Naive thymus-derived CD4-positive, alpha-beta T cell (primary cell): ENCODE data around the gene MED10. TPM values are rescaled to one million over a fixed set of nuclear protein-coding genes. Genes with fewer than 3 reads are reported as not detected.
A peak's percentile ranks its signal among the peaks of the same experiment; 100 is the strongest.
"Not testable (repeated sequence)": the region's sequence is repeated elsewhere in the genome, so short reads cannot be mapped to it uniquely, and the experiment has no call there.

Experiments
- ATAC-seq: fragments of 150-1000 bp; cut with Tn5 transposase; 2 replicates; pipeline ENCODE4 v1.10.0; 2021; ENCODE audit warnings: mild to moderate bottlenecking, moderate library complexity
- CTCF ChIA-PET: fragments of 350-600 bp; sonication (Branson Sonifier 250); formaldehyde crosslinking; loops from one replicate; lab custom pipeline; 2021; ENCODE audit warnings: antibody characterized with exemption; lab: Charles Lee
- POLR2A ChIA-PET: fragments of 350-600 bp; sonication (Branson Sonifier 250); formaldehyde crosslinking; loops from one replicate; lab custom pipeline; 2021; ENCODE audit warnings: antibody characterized with exemption, inconsistent platforms; lab: Charles Lee
- DNase-seq, 9 donors: peaks; one replicate each; pipeline versions ENCODE4 v3.0.0 to v3.0.0-alpha.2; 2020 to 2022; ENCODE audit warnings: mixed read lengths in 1 of 9
- H3K27ac ChIP-seq: one replicate; pipeline ENCODE4 v1.7.0; 2013; ENCODE audit warnings: mild to moderate bottlenecking, low read depth, low read length, moderate library complexity
- H3K27me3 ChIP-seq, 2 donors: one replicate each; pipeline ENCODE4 v1.7.0; 2013; ENCODE audit warnings: low read length in 2 of 2, mild to moderate bottlenecking in 2 of 2, moderate library complexity in 2 of 2; ENCODE audit not compliant: control insufficient read depth in 2 of 2, insufficient read depth in 2 of 2
- H3K36me3 ChIP-seq, 3 experiments: 1 replicate in 2 of 3; 2 replicates in 1 of 3; pipeline ENCODE4 v1.7.0; 2013; ENCODE audit warnings: low read length in 3 of 3, mild to moderate bottlenecking in 3 of 3, moderate library complexity in 1 of 3; ENCODE audit not compliant: insufficient read depth in 3 of 3, control insufficient read depth in 2 of 3
- H3K4me1 ChIP-seq, 2 donors: one replicate each; pipeline ENCODE4 v1.7.0; 2013; ENCODE audit warnings: low read length in 2 of 2, mild to moderate bottlenecking in 2 of 2, moderate library complexity in 1 of 2; ENCODE audit not compliant: control insufficient read depth in 2 of 2, insufficient read depth in 2 of 2
- H3K4me3 ChIP-seq: 2 replicates; pipeline ENCODE4 v1.7.0; 2013; ENCODE audit warnings: mild to moderate bottlenecking, low read length
- H3K9me3 ChIP-seq, 3 experiments: 1 replicate in 2 of 3; 2 replicates in 1 of 3; pipeline ENCODE4 v1.7.0; 2013; ENCODE audit warnings: low read length in 3 of 3; ENCODE audit not compliant: control insufficient read depth in 2 of 3
- H3K27ac Mint-ChIP-seq, 9 donors: one replicate each; pipeline ENCODE4 v1.8.0; 2020 to 2022; ENCODE audit warnings: mixed read lengths in 9 of 9, mild to moderate bottlenecking in 8 of 9, moderate library complexity in 5 of 9, inconsistent platforms in 2 of 9
- H3K27me3 Mint-ChIP-seq, 5 donors: one replicate each; pipeline ENCODE4 v1.8.0; 2021 to 2022; ENCODE audit warnings: mixed read lengths in 5 of 5, mild to moderate bottlenecking in 1 of 5
- H3K36me3 Mint-ChIP-seq, 5 donors: one replicate each; pipeline ENCODE4 v1.8.0; 2020 to 2022; ENCODE audit warnings: mixed read lengths in 5 of 5, mild to moderate bottlenecking in 3 of 5, inconsistent platforms in 1 of 5
- H3K4me1 Mint-ChIP-seq, 7 donors: one replicate each; pipeline ENCODE4 v1.8.0; 2020 to 2022; ENCODE audit warnings: mixed read lengths in 7 of 7, mild to moderate bottlenecking in 3 of 7, inconsistent platforms in 1 of 7
- H3K4me3 Mint-ChIP-seq, 10 donors: one replicate each; pipeline ENCODE4 v1.8.0; 2020 to 2022; ENCODE audit warnings: mild to moderate bottlenecking in 10 of 10, mixed read lengths in 10 of 10, moderate library complexity in 6 of 10, inconsistent platforms in 2 of 10
- H3K9me3 Mint-ChIP-seq, 11 donors: one replicate each; pipeline ENCODE4 v1.8.0; 2020 to 2022; ENCODE audit warnings: mixed read lengths in 11 of 11, mild to moderate bottlenecking in 4 of 11, inconsistent platforms in 1 of 11, moderate library complexity in 1 of 11
- intact Hi-C, 2 donors: fragments of 100-400 bp; cut with micrococcal nuclease; formaldehyde crosslinking; loops; one replicate each; pipeline ENCODE4 v1.15.1; 2023
- polyA plus RNA-seq, 2 donors: library from polyadenylated mRNA; unstranded; fragments of 300-500 nt; fragmentation: Illumina TruSeq; gene quantifications; one replicate each; pipeline ENCODE4 v1.2.3, GENCODE V29; 2021
- total RNA-seq, 6 experiments: library from RNA in 5 of 6; stranded (reverse) in 5 of 6; gene quantifications; 1 replicate in 5 of 6; 2 replicates in 1 of 6; pipeline ENCODE4 v1.2.3 and lab custom pipeline; 2021 to 2026

MED10 gene
- total and polyA plus RNA-seq, 7 experiments from 2014 or later = 46.0 to 121 (median 62.2) TPM

GRCh38 chr5:6357817-6358433 lies 20.4 kb downstream of the MED10 start:
- peaks cover 4 to 23% of the 10 kb centered on the region in 2 donors for H3K4me1 ChIP-seq
- ATAC-seq, H3K9me3 ChIP-seq, H3K27me3 Mint-ChIP-seq, intact Hi-C loops, H3K27ac ChIP-seq, H3K4me3 ChIP-seq, H3K36me3 ChIP-seq, H3K9me3 Mint-ChIP-seq, H3K4me3 Mint-ChIP-seq, H3K27me3 ChIP-seq, CTCF ChIA-PET, DNase-seq: not testable (repeated sequence)
- H3K4me1 Mint-ChIP-seq = peaks cover 8 to 42% (median 30%) of the 10 kb centered on the region in 7 donors
- H3K27ac Mint-ChIP-seq = peak overlapping the region in 4 of 9 donors; percentile 32 to 80 (median 68)
- POLR2A ChIA-PET = interaction anchor here (0.7 kb wide), 1 partner anchor 10 kb away, joined by 3 read pairs; no protein-coding TSS in a partner anchor
- peaks cover 0 to 23% (median 14%) of the 10 kb centered on the region in 5 donors for H3K36me3 Mint-ChIP-seq

GRCh38 chr5:6356578-6357164 lies 21.7 kb downstream of the MED10 start:
- Mint-ChIP-seq H3K9me3 (peaks cover 0 to 4% (median 0%) of the 10 kb centered on the region in 11 donors), H3K4me3 (no peak overlapping the region), H3K27me3 (no peaks in the 10 kb centered on the region), H3K27ac (peak overlapping the region in 1 of 9 donors; percentile 28), H3K36me3 (peaks cover 0 to 19% (median 7%) of the 10 kb centered on the region in 5 donors), H3K4me1 (peaks cover 6 to 43% (median 31%) of the 10 kb centered on the region in 7 donors)
- ChIA-PET POLR2A (no interaction called here), CTCF (no interaction called here)
- Histone ChIP-seq H3K27me3 (no peaks in the 10 kb centered on the region), H3K9me3 (no peaks in the 10 kb centered on the region), H3K4me1 (peaks cover 4 to 23% of the 10 kb centered on the region in 2 donors), H3K4me3 (no peak overlapping the region), H3K36me3 (no peaks in the 10 kb centered on the region), H3K27ac (no peak overlapping the region)
- intact Hi-C loops = no loop called here
- DNase-seq (no peak), ATAC-seq (no peak)

- H3K27me3 ChIP-seq = no peaks in the 10 kb centered on the region
- peak overlapping the region in 2 of 9 donors; percentile 55 to 56 for H3K27ac Mint-ChIP-seq
- no peak overlapping the region for H3K27ac ChIP-seq
- H3K9me3 ChIP-seq = no peaks in the 10 kb centered on the region
- H3K36me3 Mint-ChIP-seq = peaks cover 0 to 18% (median 7%) of the 10 kb centered on the region in 5 donors
- H3K36me3 ChIP-seq = no peaks in the 10 kb centered on the region
- no peak overlapping the region for H3K4me3 ChIP-seq
- peaks cover 0 to 4% (median 0%) of the 10 kb centered on the region in 11 donors for H3K9me3 Mint-ChIP-seq
- ChIA-PET CTCF (interaction anchor here (0.7 kb wide), 1 partner anchor 278 kb away, joined by 3 read pairs; the partner anchor contains the start of genes NSUN2 and SRD5A1), POLR2A (no interaction called here)
- no peak for ATAC-seq
- no peak for DNase-seq
- peaks cover 6 to 36% (median 22%) of the 10 kb centered on the region in 7 donors for H3K4me1 Mint-ChIP-seq
- H3K4me1 ChIP-seq = peaks cover 3 to 9% of the 10 kb centered on the region in 2 donors
- peaks cover 0 to 3% (median 0%) of the 10 kb centered on the region in 5 donors for H3K27me3 Mint-ChIP-seq
- intact Hi-C loops = no loop called here
- no peak overlapping the region for H3K4me3 Mint-ChIP-seq
Observed at GRCh38 chr5:6355294-6355693, 23.1 kb downstream of the MED10 start.

- intact Hi-C loops = no loop called here
- Mint-ChIP-seq H3K9me3 (peaks cover 0 to 4% (median 0%) of the 10 kb centered on the region in 11 donors), H3K4me3 (no peak overlapping the region), H3K4me1 (peaks cover 3 to 31% (median 17%) of the 10 kb centered on the region in 7 donors), H3K36me3 (peaks cover 0 to 15% (median 7%) of the 10 kb centered on the region in 5 donors), H3K27ac (peak overlapping the region in 4 of 9 donors; percentile 13 to 78 (median 50)), H3K27me3 (peaks cover 0 to 3% (median 0%) of the 10 kb centered on the region in 5 donors)
- ChIA-PET POLR2A (no interaction called here), CTCF (no interaction called here)
- Histone ChIP-seq H3K36me3 (no peaks in the 10 kb centered on the region), H3K4me1 (peaks cover 0 to 5% of the 10 kb centered on the region in 2 donors), H3K4me3 (no peak overlapping the region), H3K27me3 (no peaks in the 10 kb centered on the region), H3K9me3 (no peaks in the 10 kb centered on the region), H3K27ac (no peak overlapping the region)
- ATAC-seq = no peak
- no peak for DNase-seq
Observed at GRCh38 chr5:6354848-6355247, 23.5 kb downstream of the MED10 start.

GRCh38 chr5:6353602-6354302 lies 24.6 kb downstream of the MED10 start:
- Histone ChIP-seq H3K4me3 (no peak overlapping the region), H3K9me3 (no peaks in the 10 kb centered on the region), H3K36me3 (no peaks in the 10 kb centered on the region), H3K27me3 (no peaks in the 10 kb centered on the region), H3K27ac (no peak overlapping the region), H3K4me1 (no peaks in the 10 kb centered on the region)
- ChIA-PET CTCF (no interaction called here), POLR2A (no interaction called here)
- DNase-seq = no peak
- ATAC-seq = no peak
- peak overlapping the region in 3 of 9 donors; percentile 11 to 63 (median 29) for H3K27ac Mint-ChIP-seq
- intact Hi-C loops = no loop called here
- H3K4me3 Mint-ChIP-seq = no peak overlapping the region
- peaks cover 0 to 20% (median 10%) of the 10 kb centered on the region in 7 donors for H3K4me1 Mint-ChIP-seq
- peaks cover 0 to 4% (median 0%) of the 10 kb centered on the region in 11 donors for H3K9me3 Mint-ChIP-seq
- peaks cover 0 to 9% (median 7%) of the 10 kb centered on the region in 5 donors for H3K36me3 Mint-ChIP-seq
- H3K27me3 Mint-ChIP-seq = peaks cover 0 to 3% (median 0%) of the 10 kb centered on the region in 5 donors

GRCh38 chr5:6350277-6351090 lies 27.9 kb downstream of the MED10 start:
- POLR2A ChIA-PET = no interaction called here
- Mint-ChIP-seq H3K9me3 (no peaks in the 10 kb centered on the region), H3K27ac (no peak overlapping the region), H3K36me3 (peaks cover 0 to 5% (median 0%) of the 10 kb centered on the region in 5 donors), H3K4me3 (no peak overlapping the region), H3K4me1 (peaks cover 0 to 16% (median 10%) of the 10 kb centered on the region in 7 donors), H3K27me3 (peaks cover 0 to 3% (median 0%) of the 10 kb centered on the region in 5 donors)
- H3K9me3 ChIP-seq = no peaks in the 10 kb centered on the region
- no peak overlapping the region for H3K4me3 ChIP-seq
- CTCF ChIA-PET = no interaction called here
- DNase-seq (no peak), ATAC-seq (no peak)
- H3K36me3 ChIP-seq = no peaks in the 10 kb centered on the region
- no peaks in the 10 kb centered on the region for H3K4me1 ChIP-seq
- no peaks in the 10 kb centered on the region for H3K27me3 ChIP-seq
- no peak overlapping the region for H3K27ac ChIP-seq
- intact Hi-C loops = no loop called here
